Fibroblast of lung (primary cell): ENCODE results near the gene KIAA0232. TPM values are rescaled to one million over a fixed set of nuclear protein-coding genes. Genes with fewer than 3 reads are reported as not detected.

Source experiments
- DNase-seq, 2 donors: peaks; one replicate each; pipeline versions ENCODE4 v3.0.0 to v3.0.0-alpha.2; 2010; ENCODE audit warnings: low read depth in 2 of 2
- H2AFZ ChIP-seq: 2 replicates; pipeline ENCODE4 v1.5.1; 2012; ENCODE audit warnings: low read length, control low read depth, inconsistent platforms
- H3K27ac ChIP-seq: 2 replicates; pipeline ENCODE4 v1.5.1; 2011; ENCODE audit warnings: low read length, control low read depth; ENCODE audit not compliant: insufficient read depth
- H3K27me3 ChIP-seq: 2 replicates; pipeline ENCODE4 v1.5.1; 2011; ENCODE audit warnings: mild to moderate bottlenecking, low read length; ENCODE audit not compliant: control insufficient read depth, insufficient read depth
- H3K36me3 ChIP-seq: 2 replicates; pipeline ENCODE4 v1.5.1; 2011; ENCODE audit warnings: low read length; ENCODE audit not compliant: control insufficient read depth, insufficient read depth
- H3K4me1 ChIP-seq: 2 replicates; pipeline ENCODE4 v1.5.1; 2011; ENCODE audit warnings: low read length; ENCODE audit not compliant: control insufficient read depth, insufficient read depth; ENCODE audit errors: extremely low read depth
- H3K4me2 ChIP-seq: 2 replicates; pipeline ENCODE4 v1.5.1; 2011; ENCODE audit warnings: low read length, control low read depth; ENCODE audit not compliant: insufficient read depth; ENCODE audit errors: extremely low read depth
- H3K4me3 ChIP-seq, 4 experiments: fragments of 200-600 bp in 1 of 4; sonication (generic) in 1 of 4; replicated peaks in 1 of 4; 2 replicates each; pipeline ENCODE4 v1.5.1; 2011 to 2016; ENCODE audit warnings: low read length in 4 of 4, low read depth in 3 of 4, mild to moderate bottlenecking in 3 of 4, control low read depth in 2 of 4, inconsistent platforms in 1 of 4, mixed read lengths in 1 of 4; ENCODE audit not compliant: insufficient read depth in 1 of 4; ENCODE audit errors: control extremely low read depth in 1 of 4
- H3K79me2 ChIP-seq: 2 replicates; pipeline ENCODE4 v1.5.1; 2012; ENCODE audit warnings: mild to moderate bottlenecking, low read length, inconsistent platforms; ENCODE audit not compliant: control insufficient read depth, insufficient read depth
- H3K9ac ChIP-seq: 2 replicates; pipeline ENCODE4 v1.5.1; 2011; ENCODE audit warnings: mild to moderate bottlenecking, low read length, control low read depth; ENCODE audit not compliant: insufficient read depth
- H3K9me3 ChIP-seq: 2 replicates; pipeline ENCODE4 v1.5.1; 2012; ENCODE audit warnings: low read depth, low read length; ENCODE audit not compliant: control insufficient read depth, insufficient read depth
- H4K20me1 ChIP-seq: 2 replicates; pipeline ENCODE4 v1.5.1; 2011; ENCODE audit warnings: low read length; ENCODE audit not compliant: control insufficient read depth, insufficient read depth; ENCODE audit errors: extremely low read depth
- EZH2 ChIP-seq: IDR thresholded peaks from 2 replicates; pipeline ENCODE4 v1.5.1; 2012; ENCODE audit warnings: low read length, control low read depth, mild to moderate bottlenecking; ENCODE audit errors: missing control alignments
- polyA plus RNA-seq, 2 donors: library from polyadenylated mRNA; depleted of rRNA in 1 of 2; stranded (reverse) in 1 of 2; unstranded in 1 of 2; fragments of >200 nt; gene quantifications; 2 replicates each; pipeline ENCODE4 v1.2.1, GENCODE V29; 2011 to 2012; ENCODE audit warnings: missing spikeins in 1 of 2
- total RNA-seq: library from RNA; depleted of rRNA; stranded (reverse); fragments of >200 nt; gene quantifications from 2 replicates; pipeline ENCODE4 v1.2.1, GENCODE V29; 2014
- TF ChIP-seq, protein P1 (sequence below), 2 donors: IDR thresholded peaks in 1 of 2; conservative IDR thresholded peaks in 1 of 2; 1 replicate in 1 of 2; 2 replicates in 1 of 2; pipeline ENCODE4 v1.5.1; 2011 to 2012; ENCODE audit warnings: low read length in 2 of 2, control low read depth in 1 of 2, inconsistent platforms in 1 of 2, low read depth in 1 of 2, mild to moderate bottlenecking in 1 of 2

KIAA0232 gene
- total and polyA plus RNA-seq, 2 donors (not counting 1 experiment from before 2014, with no cell fraction given): 18.0 to 18.8 TPM

GRCh38 chr4:6742989-6743388 is 39.5 kb upstream of the KIAA0232 start:
- no peak for TF ChIP-seq EZH2
- TF ChIP-seq, protein P1, sequence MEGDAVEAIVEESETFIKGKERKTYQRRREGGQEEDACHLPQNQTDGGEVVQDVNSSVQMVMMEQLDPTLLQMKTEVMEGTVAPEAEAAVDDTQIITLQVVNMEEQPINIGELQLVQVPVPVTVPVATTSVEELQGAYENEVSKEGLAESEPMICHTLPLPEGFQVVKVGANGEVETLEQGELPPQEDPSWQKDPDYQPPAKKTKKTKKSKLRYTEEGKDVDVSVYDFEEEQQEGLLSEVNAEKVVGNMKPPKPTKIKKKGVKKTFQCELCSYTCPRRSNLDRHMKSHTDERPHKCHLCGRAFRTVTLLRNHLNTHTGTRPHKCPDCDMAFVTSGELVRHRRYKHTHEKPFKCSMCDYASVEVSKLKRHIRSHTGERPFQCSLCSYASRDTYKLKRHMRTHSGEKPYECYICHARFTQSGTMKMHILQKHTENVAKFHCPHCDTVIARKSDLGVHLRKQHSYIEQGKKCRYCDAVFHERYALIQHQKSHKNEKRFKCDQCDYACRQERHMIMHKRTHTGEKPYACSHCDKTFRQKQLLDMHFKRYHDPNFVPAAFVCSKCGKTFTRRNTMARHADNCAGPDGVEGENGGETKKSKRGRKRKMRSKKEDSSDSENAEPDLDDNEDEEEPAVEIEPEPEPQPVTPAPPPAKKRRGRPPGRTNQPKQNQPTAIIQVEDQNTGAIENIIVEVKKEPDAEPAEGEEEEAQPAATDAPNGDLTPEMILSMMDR (conservative IDR thresholded peaks at IDR 0.05 in 1 of 2, IDR thresholded peaks at IDR 0.05 in 1 of 2; ENCODE audit: low read depth in 1 of 2, low read length in 2 of 2): no peak
- no peak overlapping the region for H3K9ac ChIP-seq

GRCh38 chr4:6746721-6747293 is 35.7 kb upstream of the KIAA0232 start:
- no peaks in the 10 kb centered on the region for H3K9me3 ChIP-seq
- no peaks in the 10 kb centered on the region for H3K79me2 ChIP-seq
- no peaks in the 10 kb centered on the region for H3K27me3 ChIP-seq
- no peak overlapping the region for H3K27ac ChIP-seq
- H3K4me3 ChIP-seq: no peak overlapping the region
- H3K4me1 ChIP-seq: peaks cover 8% of the 10 kb centered on the region
- no peaks in the 10 kb centered on the region for H3K36me3 ChIP-seq
- peak in 1 of 2 donors; percentile 48 for DNase-seq
- H2AFZ ChIP-seq: no peak overlapping the region
- H3K9ac ChIP-seq: no peak overlapping the region
- TF ChIP-seq EZH2: no peak
- TF ChIP-seq, protein P1 (conservative IDR thresholded peaks at IDR 0.05 in 1 of 2, IDR thresholded peaks at IDR 0.05 in 1 of 2; ENCODE audit: low read depth in 1 of 2, low read length in 2 of 2): no peak
- H4K20me1 ChIP-seq: no peaks in the 10 kb centered on the region
- H3K4me2 ChIP-seq: no peak overlapping the region

More at GRCh38 chr4:6742989-6743388, 39.5 kb upstream of the KIAA0232 start:
- Histone ChIP-seq H3K4me2 (no peak overlapping the region), H3K79me2 (no peaks in the 10 kb centered on the region), H3K27ac (no peak overlapping the region), H3K4me1 (no peaks in the 10 kb centered on the region), H3K36me3 (no peaks in the 10 kb centered on the region), H4K20me1 (no peaks in the 10 kb centered on the region), H3K27me3 (no peaks in the 10 kb centered on the region), H3K4me3 (no peak overlapping the region), H3K9me3 (no peaks in the 10 kb centered on the region), H2AFZ (no peak overlapping the region)
- DNase-seq: no peak

DNA sequence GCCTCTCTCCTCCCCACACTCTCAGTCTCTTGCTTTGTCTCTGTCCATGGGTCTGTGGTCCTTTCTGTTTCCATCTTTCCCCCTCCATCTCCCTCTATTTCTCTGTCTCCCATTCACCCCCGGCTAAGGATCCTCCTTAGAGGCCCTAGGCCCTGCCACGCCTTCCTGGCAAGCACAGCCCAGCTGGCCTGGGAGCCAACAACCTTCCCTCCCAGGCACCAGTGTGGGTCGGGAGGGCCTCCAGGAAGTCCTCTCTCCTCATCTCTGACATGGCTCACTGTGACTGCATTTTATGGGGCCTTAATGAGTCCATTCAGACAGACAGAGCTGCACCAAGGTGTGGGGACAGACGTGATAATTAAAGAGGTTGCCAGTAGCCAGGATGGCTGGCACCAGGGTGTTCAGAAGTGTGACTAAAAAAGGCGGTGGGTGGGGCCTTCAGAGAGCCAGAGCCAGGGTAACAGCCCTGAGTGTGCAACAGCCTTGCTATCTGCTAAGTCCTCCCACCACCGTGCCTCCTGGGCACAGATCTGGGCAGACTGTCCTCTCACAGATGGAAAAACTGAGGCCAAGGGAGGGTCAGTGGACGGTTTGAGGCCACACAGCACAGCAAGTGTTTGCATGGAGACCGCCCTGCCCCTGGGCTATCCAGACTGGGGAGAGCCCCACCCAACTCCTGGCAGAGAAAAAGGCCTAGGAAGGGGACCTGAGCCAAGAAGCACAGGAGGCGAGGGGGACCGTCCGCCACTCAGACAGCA is 35.1 kb upstream of the KIAA0232 start:
- Histone ChIP-seq H3K9me3 (no peaks in the 10 kb centered on the region), H3K4me1 (peaks cover 8% of the 10 kb centered on the region), H3K27me3 (no peaks in the 10 kb centered on the region), H3K4me2 (no peak overlapping the region), H3K9ac (no peak overlapping the region), H3K79me2 (no peaks in the 10 kb centered on the region), H3K36me3 (no peaks in the 10 kb centered on the region), H3K4me3 (no peak overlapping the region), H4K20me1 (no peaks in the 10 kb centered on the region), H2AFZ (no peak overlapping the region), H3K27ac (no peak overlapping the region)
- TF ChIP-seq EZH2: no peak
- TF ChIP-seq, protein P1 (conservative IDR thresholded peaks at IDR 0.05 in 1 of 2, IDR thresholded peaks at IDR 0.05 in 1 of 2; ENCODE audit: low read depth in 1 of 2, low read length in 2 of 2): no peak
- no peak for DNase-seq
